SU-DHL-6 (cell line): ENCODE results near the gene PINK1.
A peak's percentile ranks its signal among the peaks of the same experiment; 100 is the strongest.

ENCODE experiments used
- H2AFZ ChIP-seq: fragments of 200-600 bp; sonication (generic); 2 replicates; pipeline ENCODE4 v1.6.1; 2014; ENCODE audit warnings: low read depth, mild to moderate bottlenecking, moderate library complexity, mixed read lengths, antibody characterized with exemption, low read length; ENCODE audit not compliant: severe bottlenecking
- H3F3A ChIP-seq: fragments of 200-600 bp; shearing (Covaris generic); 2 replicates; pipeline ENCODE4 v1.6.0; 2016; ENCODE audit warnings: antibody characterized with exemption, mild to moderate bottlenecking; ENCODE audit not compliant: insufficient read depth
- H3K27ac ChIP-seq: fragments of 200-600 bp; sonication (generic); 2 replicates; pipeline ENCODE4 v1.5.1; 2016; ENCODE audit warnings: low read depth, mild to moderate bottlenecking, low read length, moderate library complexity, mixed read lengths
- H3K27me3 ChIP-seq: fragments of 200-600 bp; sonication (generic), shearing (Covaris generic); 2 replicates; pipeline ENCODE4 v1.6.0; 2014; ENCODE audit warnings: mild to moderate bottlenecking, low read length
- H3K36me3 ChIP-seq: fragments of 200-600 bp; sonication (generic); 2 replicates; pipeline ENCODE4 v1.6.1; 2014; ENCODE audit warnings: mild to moderate bottlenecking, low read length, mixed read lengths
- H3K4me2 ChIP-seq: fragments of 300-600, 200-600 bp; shearing (Covaris generic), sonication (generic); 2 replicates; pipeline ENCODE4 v1.6.0; 2014; ENCODE audit warnings: low read length, low read depth, mild to moderate bottlenecking; ENCODE audit not compliant: poor library complexity, severe bottlenecking
- H3K4me3 ChIP-seq: fragments of 200-600 bp; sonication (generic); 2 replicates; pipeline ENCODE4 v1.5.1; 2014; ENCODE audit warnings: antibody characterized with exemption, low read length, mild to moderate bottlenecking, mixed read lengths; ENCODE audit not compliant: insufficient read depth, poor library complexity, severe bottlenecking
- H3K79me2 ChIP-seq: fragments of 200-600 bp; sonication (generic); 2 replicates; pipeline ENCODE4 v1.6.1; 2014; ENCODE audit warnings: mild to moderate bottlenecking, low read length, moderate library complexity; ENCODE audit not compliant: insufficient read depth
- H3K9ac ChIP-seq: fragments of 200-600 bp; sonication (generic); 2 replicates; pipeline ENCODE4 v1.7.0; 2014; ENCODE audit warnings: mild to moderate bottlenecking, low read length
- H3K9me2 ChIP-seq: fragments of 200-600 bp; sonication (generic); replicated peaks from 2 replicates; pipeline ENCODE4 v1.6.1; 2014; ENCODE audit warnings: low read length; ENCODE audit not compliant: insufficient read depth
- H3K9me3 ChIP-seq: fragments of 200-600 bp; sonication (generic); 2 replicates; pipeline ENCODE4 v1.6.1; 2014; ENCODE audit warnings: low read length, mixed read lengths; ENCODE audit not compliant: insufficient read depth
- H4K20me1 ChIP-seq: fragments of 200-600 bp; sonication (generic); 2 replicates; pipeline ENCODE4 v1.6.1; 2014; ENCODE audit warnings: low read depth, mild to moderate bottlenecking, antibody characterized with exemption, low read length, moderate library complexity, mixed read lengths
- EZH2phosphoT487 ChIP-seq: fragments of 200-600 bp; sonication (generic), shearing (Covaris generic); conservative IDR thresholded peaks from 2 replicates; pipeline ENCODE4 v1.6.1; 2018; ENCODE audit warnings: mild to moderate bottlenecking, antibody characterized with exemption, low read length, moderate library complexity, mixed read lengths
- TF ChIP-seq, protein P1 (sequence below): fragments of 200-600 bp; sonication (generic); IDR thresholded peaks from one replicate; pipeline ENCODE4 v1.5.1; 2017; ENCODE audit warnings: antibody characterized with exemption, mild to moderate bottlenecking, low read length, moderate library complexity; ENCODE audit not compliant: insufficient read depth, poor library complexity, severe bottlenecking

Gene PINK1

DNA sequence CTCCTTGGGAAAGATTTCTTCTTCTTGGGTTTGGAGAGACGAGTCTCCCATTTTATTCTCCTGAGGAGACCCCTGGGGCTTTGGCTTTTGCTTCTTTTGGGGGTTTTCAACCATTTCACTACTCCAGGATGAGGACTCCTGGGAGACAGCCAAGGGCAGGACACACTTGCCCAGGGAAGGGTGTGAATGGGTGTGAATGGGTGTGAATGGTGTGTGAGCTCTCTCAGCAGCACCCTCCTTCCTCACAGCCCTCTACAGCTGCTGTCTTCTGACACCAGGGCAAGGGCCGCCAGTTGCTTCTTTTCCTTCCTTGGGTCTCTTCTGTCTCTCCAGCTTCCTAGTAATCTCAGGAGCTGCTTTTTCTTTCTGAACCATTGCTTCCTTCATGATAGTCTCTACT lies 60.4 kb downstream of the PINK1 start:
- no peak overlapping the region for H3K27ac ChIP-seq
- no peaks in the 10 kb centered on the region for H3K36me3 ChIP-seq
- no peaks in the 10 kb centered on the region for H3K79me2 ChIP-seq
- H3K4me3 ChIP-seq = no peak overlapping the region
- no peaks in the 10 kb centered on the region for H3K27me3 ChIP-seq
- no peaks in the 10 kb centered on the region for H3F3A ChIP-seq
- H3K4me2 ChIP-seq = no peak overlapping the region
- TF ChIP-seq EZH2phosphoT487 = no peak
- TF ChIP-seq, protein P1, sequence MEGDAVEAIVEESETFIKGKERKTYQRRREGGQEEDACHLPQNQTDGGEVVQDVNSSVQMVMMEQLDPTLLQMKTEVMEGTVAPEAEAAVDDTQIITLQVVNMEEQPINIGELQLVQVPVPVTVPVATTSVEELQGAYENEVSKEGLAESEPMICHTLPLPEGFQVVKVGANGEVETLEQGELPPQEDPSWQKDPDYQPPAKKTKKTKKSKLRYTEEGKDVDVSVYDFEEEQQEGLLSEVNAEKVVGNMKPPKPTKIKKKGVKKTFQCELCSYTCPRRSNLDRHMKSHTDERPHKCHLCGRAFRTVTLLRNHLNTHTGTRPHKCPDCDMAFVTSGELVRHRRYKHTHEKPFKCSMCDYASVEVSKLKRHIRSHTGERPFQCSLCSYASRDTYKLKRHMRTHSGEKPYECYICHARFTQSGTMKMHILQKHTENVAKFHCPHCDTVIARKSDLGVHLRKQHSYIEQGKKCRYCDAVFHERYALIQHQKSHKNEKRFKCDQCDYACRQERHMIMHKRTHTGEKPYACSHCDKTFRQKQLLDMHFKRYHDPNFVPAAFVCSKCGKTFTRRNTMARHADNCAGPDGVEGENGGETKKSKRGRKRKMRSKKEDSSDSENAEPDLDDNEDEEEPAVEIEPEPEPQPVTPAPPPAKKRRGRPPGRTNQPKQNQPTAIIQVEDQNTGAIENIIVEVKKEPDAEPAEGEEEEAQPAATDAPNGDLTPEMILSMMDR = no peak
- H4K20me1 ChIP-seq = no peaks in the 10 kb centered on the region
- H3K9ac ChIP-seq = no peak overlapping the region
- no peak overlapping the region for H2AFZ ChIP-seq
- no peaks in the 10 kb centered on the region for H3K9me2 ChIP-seq
- no peaks in the 10 kb centered on the region for H3K9me3 ChIP-seq

DNA sequence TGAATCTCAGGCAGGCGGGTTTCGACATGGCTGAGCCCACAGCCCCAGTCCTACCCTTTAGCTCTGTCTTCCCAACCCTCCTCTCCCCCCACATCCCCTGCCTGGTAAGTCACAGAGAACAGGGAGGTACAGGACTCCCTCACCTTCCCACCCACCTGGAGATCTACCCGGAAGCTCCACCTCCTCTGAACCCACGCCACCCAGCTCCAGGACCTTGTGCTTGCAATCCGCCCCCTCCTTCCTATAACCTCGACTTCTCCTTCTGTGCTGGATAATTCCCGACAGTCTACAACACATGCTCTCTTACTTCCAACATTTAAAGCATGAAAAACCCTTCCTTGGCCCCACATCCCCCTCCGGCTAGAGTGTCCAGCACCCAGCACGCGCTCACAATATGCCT lies 62.3 kb downstream of the PINK1 start:
- Histone ChIP-seq H3K4me3 (no peak overlapping the region), H3K9ac (no peak overlapping the region), H3K9me3 (no peaks in the 10 kb centered on the region), H2AFZ (no peak overlapping the region), H3K4me2 (no peak overlapping the region), H3K79me2 (no peaks in the 10 kb centered on the region), H3K9me2 (no peaks in the 10 kb centered on the region), H3F3A (no peaks in the 10 kb centered on the region), H3K27me3 (no peaks in the 10 kb centered on the region), H4K20me1 (no peaks in the 10 kb centered on the region), H3K36me3 (no peaks in the 10 kb centered on the region), H3K27ac (no peak overlapping the region)
- TF ChIP-seq, protein P1 = no peak

DNA sequence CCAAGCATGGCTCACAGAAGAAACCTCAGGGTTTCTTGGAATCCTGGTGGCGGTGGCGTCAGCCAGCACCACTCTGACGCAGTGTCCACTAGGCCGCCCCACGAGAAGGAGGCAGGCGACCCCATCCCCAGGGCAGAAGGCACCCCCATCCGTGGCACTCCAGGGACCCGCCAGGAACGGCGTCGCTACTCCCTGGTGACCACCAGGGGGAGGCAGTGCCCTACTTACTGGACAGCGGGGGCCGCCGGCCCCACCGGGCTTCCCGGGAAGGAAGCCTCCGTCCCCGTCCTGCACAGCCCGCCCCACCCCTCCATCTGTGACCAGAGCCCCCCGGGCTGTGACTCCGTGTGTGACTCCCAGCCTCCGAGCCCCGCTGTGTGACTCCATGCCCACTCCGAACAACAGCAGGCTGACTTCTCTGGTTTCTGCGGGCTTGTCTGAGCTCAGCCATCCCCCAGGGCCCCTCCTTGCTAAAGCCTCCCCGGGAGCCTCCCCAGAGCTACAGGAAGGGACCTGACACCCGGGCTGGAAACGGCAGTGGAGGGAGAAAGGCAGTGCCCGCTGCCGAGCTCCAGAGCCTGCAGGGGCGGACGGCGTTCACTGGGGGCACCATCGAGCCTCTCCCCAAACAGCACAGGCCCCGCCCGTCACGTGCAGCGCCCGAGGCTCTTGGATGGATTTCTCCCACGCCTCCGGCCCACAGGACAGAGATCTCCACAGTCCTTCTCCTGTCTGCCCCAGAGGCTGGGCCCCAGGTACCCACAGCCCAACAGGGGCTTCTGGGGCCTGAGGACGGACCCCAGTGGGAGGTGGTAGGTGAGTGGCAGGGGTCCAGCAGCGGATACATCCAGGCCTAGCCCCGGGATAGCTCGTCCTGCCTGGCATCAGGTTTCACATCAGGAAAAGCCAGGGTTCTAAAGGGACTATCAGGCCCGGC lies 63.4 kb downstream of the PINK1 start:
- H3K27ac ChIP-seq = no peak overlapping the region
- TF ChIP-seq, protein P1 = peak; percentile 70
- no peak for TF ChIP-seq EZH2phosphoT487

More for the DNA sequence above, 63.4 kb downstream of the PINK1 start:
- Histone ChIP-seq H3K9me2 (no peaks in the 10 kb centered on the region), H3K36me3 (no peaks in the 10 kb centered on the region), H2AFZ (peak overlapping the region; percentile 100), H3K27me3 (no peaks in the 10 kb centered on the region), H3K79me2 (no peaks in the 10 kb centered on the region), H3K9me3 (no peaks in the 10 kb centered on the region), H3K4me3 (peak overlapping the region; percentile 67), H3F3A (no peaks in the 10 kb centered on the region), H4K20me1 (no peaks in the 10 kb centered on the region), H3K4me2 (peak overlapping the region; percentile 93), H3K9ac (peak overlapping the region; percentile 76)
